ENCODE measurements around the gene SMIM3.

SMIM3 gene

DNA sequence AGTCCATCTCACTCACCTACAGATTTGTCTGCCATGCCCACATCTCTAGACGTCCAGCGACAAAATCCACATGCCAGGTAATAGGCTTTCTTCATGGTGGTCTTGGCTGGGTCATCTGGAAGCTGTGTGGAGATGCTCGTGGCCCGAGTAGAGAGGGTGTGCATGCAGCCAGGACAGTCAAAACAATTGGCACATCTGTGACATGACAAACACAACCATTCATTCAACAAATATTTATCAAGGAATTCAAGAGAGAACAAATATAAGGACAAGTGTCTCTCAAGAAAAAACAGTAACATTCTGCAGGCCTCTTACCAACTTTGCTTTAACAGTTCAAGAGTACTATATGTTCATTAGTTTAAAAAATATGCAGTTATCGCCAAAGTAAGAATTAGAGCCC lies 25.1 kb upstream of the SMIM3 start:
- Histone ChIP-seq H3K27me3 (ENCODE audit: control insufficient read depth, insufficient read depth, low read length) (no peaks in the 10 kb centered on the region), H3K9me3 (ENCODE audit: control insufficient read depth, insufficient read depth, low read length) (no peaks in the 10 kb centered on the region), H3K4me3 (ENCODE audit: low read depth, low read length) (no peak overlapping the region), H3K27ac (ENCODE audit: low read depth, low read length) (no peak overlapping the region), H3K36me3 (ENCODE audit: control insufficient read depth, insufficient read depth, low read length) (peaks cover 63% of the 10 kb centered on the region), H3K4me1 (ENCODE audit: control insufficient read depth, insufficient read depth, low read length) (no peaks in the 10 kb centered on the region; the same call in 1 of the 2 replicates), H3K9ac (ENCODE audit: low read depth, low read length) (no peak overlapping the region)

DNA sequence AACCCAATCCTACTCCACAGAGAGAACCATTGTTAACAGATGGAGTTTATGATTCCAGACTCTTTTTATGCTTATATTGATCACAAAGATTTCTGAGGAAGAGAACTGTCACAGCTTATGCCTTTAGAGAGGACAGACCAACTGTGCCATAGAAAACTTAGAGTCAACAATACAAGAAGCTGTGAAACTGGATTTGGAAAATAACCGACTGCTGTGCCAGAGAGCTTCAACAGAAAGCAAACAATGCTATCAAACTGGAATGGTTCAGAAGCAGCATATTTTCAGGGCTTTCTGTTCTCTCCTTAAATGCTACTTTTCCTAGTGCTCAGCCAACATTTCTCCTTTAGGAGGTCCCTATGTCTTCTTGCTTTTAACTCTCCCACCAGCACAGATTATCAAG lies 24.7 kb upstream of the SMIM3 start:
- Histone ChIP-seq H3K9ac (ENCODE audit: low read depth, low read length) (no peak overlapping the region), H3K27me3 (ENCODE audit: control insufficient read depth, insufficient read depth, low read length) (no peaks in the 10 kb centered on the region), H3K4me1 (ENCODE audit: control insufficient read depth, insufficient read depth, low read length) (no peaks in the 10 kb centered on the region; the same call in 1 of the 2 replicates), H3K9me3 (ENCODE audit: control insufficient read depth, insufficient read depth, low read length) (no peaks in the 10 kb centered on the region), H3K36me3 (ENCODE audit: control insufficient read depth, insufficient read depth, low read length) (peaks cover 63% of the 10 kb centered on the region), H3K4me3 (ENCODE audit: low read depth, low read length) (no peak overlapping the region), H3K27ac (ENCODE audit: low read depth, low read length) (no peak overlapping the region)

DNA sequence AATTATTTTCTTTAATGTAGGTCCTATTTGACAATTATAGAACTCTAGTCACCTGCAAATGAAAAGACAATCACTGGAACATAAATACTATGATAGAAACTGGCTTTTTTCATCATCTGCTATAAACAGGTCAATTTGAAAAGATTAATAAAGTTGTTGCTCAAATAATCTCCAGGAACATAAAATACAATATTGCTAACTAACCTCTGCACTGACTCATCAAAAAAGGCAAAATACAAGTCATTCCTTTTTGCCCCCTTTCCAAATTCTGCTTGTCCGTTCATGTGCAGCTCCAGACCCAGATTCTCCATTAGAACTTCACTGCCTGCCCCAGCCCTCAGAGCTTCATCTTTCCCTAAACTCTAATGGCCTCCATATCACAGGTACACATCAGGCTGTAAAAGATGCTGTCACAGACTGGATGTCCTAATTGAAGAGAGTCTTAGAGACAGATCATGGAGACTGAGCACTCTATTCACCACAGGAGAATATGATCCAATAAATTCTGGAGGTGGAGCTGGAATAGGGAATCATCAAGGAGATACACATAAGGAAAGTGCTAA lies 21.4 kb upstream of the SMIM3 start:
- no peak overlapping the region for H3K27ac ChIP-seq (ENCODE audit: low read depth, low read length)
- peak overlapping the region; percentile 91 for H3K4me3 ChIP-seq (ENCODE audit: low read depth, low read length)
- H3K27me3 ChIP-seq (ENCODE audit: control insufficient read depth, insufficient read depth, low read length): no peaks in the 10 kb centered on the region
- H3K36me3 ChIP-seq (ENCODE audit: control insufficient read depth, insufficient read depth, low read length): peaks cover 35% of the 10 kb centered on the region
- H3K4me1 ChIP-seq (ENCODE audit: control insufficient read depth, insufficient read depth, low read length): no peaks in the 10 kb centered on the region; the same call in 1 of the 2 replicates
- H3K9ac ChIP-seq (ENCODE audit: low read depth, low read length): no peak overlapping the region
- peaks cover 4% of the 10 kb centered on the region; the same call in 1 of the 2 replicates for H3K9me3 ChIP-seq (ENCODE audit: control insufficient read depth, insufficient read depth, low read length)

DNA sequence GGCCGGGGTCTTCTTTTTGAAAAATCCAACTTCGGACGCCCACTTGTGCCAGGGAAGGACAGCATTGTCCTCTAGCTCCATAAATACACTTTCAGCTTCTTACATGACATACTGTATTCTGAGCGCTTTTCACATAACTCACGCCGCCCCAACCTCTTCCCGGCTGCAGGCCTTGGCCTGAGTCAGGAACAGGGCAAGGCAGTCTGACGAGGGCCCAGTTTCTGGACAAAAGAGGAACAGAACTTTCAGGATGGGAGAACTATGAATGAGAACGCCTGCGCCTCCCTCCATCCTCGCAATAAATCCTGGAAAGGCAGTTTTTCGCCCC lies 20.4 kb upstream of the SMIM3 start:
- peak overlapping the region; percentile 99 for H3K27ac ChIP-seq (ENCODE audit: low read depth, low read length)
- H3K36me3 ChIP-seq (ENCODE audit: control insufficient read depth, insufficient read depth, low read length): peaks cover 27% of the 10 kb centered on the region
- peak overlapping the region; percentile 91 for H3K4me3 ChIP-seq (ENCODE audit: low read depth, low read length)
- no peaks in the 10 kb centered on the region; the same call in 1 of the 2 replicates for H3K4me1 ChIP-seq (ENCODE audit: control insufficient read depth, insufficient read depth, low read length)
- H3K9me3 ChIP-seq (ENCODE audit: control insufficient read depth, insufficient read depth, low read length): peaks cover 4% of the 10 kb centered on the region; the same call in 1 of the 2 replicates
- peak overlapping the region; percentile 37; the same call in 1 of the 2 replicates for H3K9ac ChIP-seq (ENCODE audit: low read depth, low read length)
- no peaks in the 10 kb centered on the region for H3K27me3 ChIP-seq (ENCODE audit: control insufficient read depth, insufficient read depth, low read length)

DNA sequence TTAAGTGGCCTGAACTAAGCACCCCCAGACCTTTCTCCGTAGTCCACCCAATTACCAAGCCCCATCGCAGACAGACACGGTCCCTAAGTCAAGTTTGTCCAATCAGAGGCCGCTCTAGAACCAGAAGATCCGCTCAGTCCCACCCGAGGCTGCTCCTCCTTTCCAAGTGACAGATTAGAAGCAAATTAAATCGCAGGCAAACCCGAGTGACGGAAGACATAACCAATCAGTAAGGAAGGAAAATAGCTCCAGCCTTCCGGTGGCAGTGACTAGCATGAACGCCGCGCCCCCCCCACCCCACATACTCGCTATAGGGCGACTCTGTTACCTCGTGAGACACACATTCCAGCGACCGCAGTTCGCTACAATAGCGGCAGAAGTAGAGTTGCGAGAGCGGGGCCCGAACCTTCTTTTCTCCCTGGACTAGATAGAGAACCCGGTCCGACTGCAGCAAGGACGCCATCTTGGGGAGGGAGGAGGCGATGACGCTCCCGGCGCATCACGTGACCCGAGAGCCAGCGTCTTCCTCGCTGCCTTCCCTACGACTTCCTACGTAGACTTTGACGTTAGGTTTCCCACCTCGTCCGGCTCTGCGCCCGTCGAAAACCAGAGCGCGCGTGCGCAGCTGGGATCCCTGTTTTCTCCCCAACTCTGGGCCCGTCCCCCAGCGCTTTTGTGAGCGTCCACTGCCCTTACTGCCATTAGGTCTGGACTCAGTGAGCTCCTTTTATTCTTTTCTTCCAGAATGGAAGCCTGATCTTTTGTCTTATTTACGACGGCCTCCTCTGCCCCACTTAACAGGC lies 19.8 kb upstream of the SMIM3 start, which contains the start of gene DCTN4:
Gene DCTN4, minus strand, starts transcription at position 487 of the 803 bp plus-strand sequence. Its CDS starts 24 bp downstream, at position 463.
- peak within 1 kb of the TSS; percentile 89 for H3K9ac ChIP-seq (ENCODE audit: low read depth, low read length)
- H3K4me1 ChIP-seq (ENCODE audit: control insufficient read depth, insufficient read depth, low read length): no peaks in the 10 kb centered on the region; the same call in 1 of the 2 replicates
- H3K27ac ChIP-seq (ENCODE audit: low read depth, low read length): peak within 1 kb of the TSS; percentile 99
- H3K9me3 ChIP-seq (ENCODE audit: control insufficient read depth, insufficient read depth, low read length): peaks cover 4% of the 10 kb centered on the region; the same call in 1 of the 2 replicates
- H3K36me3 ChIP-seq (ENCODE audit: control insufficient read depth, insufficient read depth, low read length): peaks cover 22% of the 10 kb centered on the region
- H3K4me3 ChIP-seq (ENCODE audit: low read depth, low read length): peak within 1 kb of the TSS; percentile 91
- H3K27me3 ChIP-seq (ENCODE audit: control insufficient read depth, insufficient read depth, low read length): no peaks in the 10 kb centered on the region

DNA sequence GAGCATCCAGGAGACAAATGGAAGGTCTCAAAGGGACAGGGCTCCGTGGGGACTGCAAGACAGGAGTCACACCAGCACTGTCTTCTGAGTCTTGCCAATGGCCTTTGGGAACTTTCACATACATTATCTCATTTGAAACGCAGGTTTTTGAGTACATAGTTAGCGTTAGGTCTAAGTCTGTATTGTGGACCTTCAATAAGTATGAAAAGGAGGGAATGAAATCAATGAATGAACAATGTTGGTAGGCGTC lies 19.3 kb upstream of the SMIM3 start:
- peaks cover 16% of the 10 kb centered on the region for H3K36me3 ChIP-seq (ENCODE audit: control insufficient read depth, insufficient read depth, low read length)
- H3K9ac ChIP-seq (ENCODE audit: low read depth, low read length): no peak overlapping the region
- H3K4me1 ChIP-seq (ENCODE audit: control insufficient read depth, insufficient read depth, low read length): no peaks in the 10 kb centered on the region; the same call in 1 of the 2 replicates
- peak overlapping the region; percentile 91 for H3K4me3 ChIP-seq (ENCODE audit: low read depth, low read length)
- peak overlapping the region; percentile 99 for H3K27ac ChIP-seq (ENCODE audit: low read depth, low read length)
- H3K27me3 ChIP-seq (ENCODE audit: control insufficient read depth, insufficient read depth, low read length): no peaks in the 10 kb centered on the region
- H3K9me3 ChIP-seq (ENCODE audit: control insufficient read depth, insufficient read depth, low read length): peaks cover 4% of the 10 kb centered on the region; the same call in 1 of the 2 replicates

DNA sequence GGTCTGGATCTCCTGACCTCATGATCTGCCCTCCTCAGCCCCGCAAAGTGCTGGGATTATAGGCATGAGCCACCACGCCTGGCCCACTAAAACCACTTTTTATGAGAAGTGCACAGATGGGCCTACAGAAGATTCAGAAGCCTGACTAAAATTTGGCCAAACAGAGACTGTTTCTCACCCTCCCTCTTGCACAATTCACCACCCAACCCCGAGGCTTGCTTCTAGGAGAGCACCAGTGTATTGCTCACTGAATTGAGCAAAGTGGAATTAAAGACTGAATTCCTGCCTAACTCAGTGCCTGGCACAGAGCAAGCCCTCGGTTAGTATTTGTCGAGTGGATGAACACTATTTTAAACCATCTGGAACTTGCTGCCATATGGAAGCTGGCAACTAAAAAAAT lies 16.3 kb upstream of the SMIM3 start:
- Histone ChIP-seq H3K4me3 (ENCODE audit: low read depth, low read length) (no peak overlapping the region), H3K27me3 (ENCODE audit: control insufficient read depth, insufficient read depth, low read length) (no peaks in the 10 kb centered on the region), H3K9me3 (ENCODE audit: control insufficient read depth, insufficient read depth, low read length) (peaks cover 4% of the 10 kb centered on the region; the same call in 1 of the 2 replicates), H3K9ac (ENCODE audit: low read depth, low read length) (no peak overlapping the region), H3K27ac (ENCODE audit: low read depth, low read length) (no peak overlapping the region), H3K36me3 (ENCODE audit: control insufficient read depth, insufficient read depth, low read length) (no peaks in the 10 kb centered on the region), H3K4me1 (ENCODE audit: control insufficient read depth, insufficient read depth, low read length) (no peaks in the 10 kb centered on the region; the same call in 1 of the 2 replicates)

DNA sequence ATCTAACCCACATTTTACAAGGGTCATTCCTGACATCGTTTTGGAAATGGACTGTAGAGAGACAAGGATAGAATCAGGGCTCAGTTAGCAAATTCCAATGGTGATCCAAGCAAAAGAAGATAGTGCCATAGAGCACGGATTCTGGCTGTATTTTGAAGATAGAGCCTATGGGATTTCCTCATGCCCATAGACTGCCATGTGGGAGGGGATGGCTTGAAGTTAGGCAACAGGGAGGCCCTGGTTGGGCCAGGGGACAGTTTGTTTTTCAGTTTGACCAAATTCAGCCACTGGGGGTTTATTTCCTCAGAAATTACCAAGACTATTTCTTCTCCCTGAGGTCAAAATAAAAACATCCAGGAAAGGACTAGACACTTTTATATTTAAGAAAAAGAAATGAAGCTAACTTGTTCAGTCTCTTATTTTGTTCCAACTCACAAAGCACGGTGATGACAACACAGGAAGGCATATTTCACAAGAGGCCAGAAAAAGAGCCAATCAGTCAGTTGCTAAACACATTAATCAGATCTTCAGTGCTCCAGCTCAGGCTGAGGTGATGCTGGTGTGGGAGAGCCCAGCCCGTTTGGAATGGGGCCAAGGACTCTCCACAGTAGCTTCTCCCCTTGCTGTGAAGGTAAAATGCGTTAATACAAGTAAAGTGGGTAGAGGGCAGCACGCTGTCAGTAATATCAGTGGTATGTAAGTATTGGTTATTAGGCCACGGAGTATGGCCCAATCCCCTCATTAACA lies 15.4 kb upstream of the SMIM3 start:
- Histone ChIP-seq H3K36me3 (ENCODE audit: control insufficient read depth, insufficient read depth, low read length) (no peaks in the 10 kb centered on the region), H3K9me3 (ENCODE audit: control insufficient read depth, insufficient read depth, low read length) (peaks cover 4% of the 10 kb centered on the region; the same call in 1 of the 2 replicates), H3K9ac (ENCODE audit: low read depth, low read length) (no peak overlapping the region), H3K4me1 (ENCODE audit: control insufficient read depth, insufficient read depth, low read length) (no peaks in the 10 kb centered on the region), H3K27ac (ENCODE audit: low read depth, low read length) (no peak overlapping the region), H3K27me3 (ENCODE audit: control insufficient read depth, insufficient read depth, low read length) (no peaks in the 10 kb centered on the region), H3K4me3 (ENCODE audit: low read depth, low read length) (no peak overlapping the region)

DNA sequence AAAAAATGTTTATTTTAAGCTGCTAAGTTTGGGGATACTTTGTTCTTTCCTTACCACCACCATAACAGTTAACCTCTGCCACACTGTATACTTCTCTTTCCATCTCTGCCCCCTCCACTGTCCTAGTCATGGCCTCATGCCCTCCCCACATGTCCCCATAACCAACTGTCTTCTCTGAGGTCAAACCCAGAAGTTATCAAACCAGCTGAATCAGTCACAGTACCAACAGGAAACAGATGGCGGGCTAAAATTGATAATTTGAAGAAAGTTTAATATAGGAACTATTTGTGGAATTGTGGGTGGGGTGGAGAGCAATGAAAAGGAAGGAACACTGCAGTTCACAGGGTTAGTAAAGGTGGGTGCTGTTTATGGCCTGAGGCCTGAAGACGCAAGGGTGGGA lies 14.0 kb upstream of the SMIM3 start:
- H3K9ac ChIP-seq (ENCODE audit: low read depth, low read length): no peak overlapping the region

DNA sequence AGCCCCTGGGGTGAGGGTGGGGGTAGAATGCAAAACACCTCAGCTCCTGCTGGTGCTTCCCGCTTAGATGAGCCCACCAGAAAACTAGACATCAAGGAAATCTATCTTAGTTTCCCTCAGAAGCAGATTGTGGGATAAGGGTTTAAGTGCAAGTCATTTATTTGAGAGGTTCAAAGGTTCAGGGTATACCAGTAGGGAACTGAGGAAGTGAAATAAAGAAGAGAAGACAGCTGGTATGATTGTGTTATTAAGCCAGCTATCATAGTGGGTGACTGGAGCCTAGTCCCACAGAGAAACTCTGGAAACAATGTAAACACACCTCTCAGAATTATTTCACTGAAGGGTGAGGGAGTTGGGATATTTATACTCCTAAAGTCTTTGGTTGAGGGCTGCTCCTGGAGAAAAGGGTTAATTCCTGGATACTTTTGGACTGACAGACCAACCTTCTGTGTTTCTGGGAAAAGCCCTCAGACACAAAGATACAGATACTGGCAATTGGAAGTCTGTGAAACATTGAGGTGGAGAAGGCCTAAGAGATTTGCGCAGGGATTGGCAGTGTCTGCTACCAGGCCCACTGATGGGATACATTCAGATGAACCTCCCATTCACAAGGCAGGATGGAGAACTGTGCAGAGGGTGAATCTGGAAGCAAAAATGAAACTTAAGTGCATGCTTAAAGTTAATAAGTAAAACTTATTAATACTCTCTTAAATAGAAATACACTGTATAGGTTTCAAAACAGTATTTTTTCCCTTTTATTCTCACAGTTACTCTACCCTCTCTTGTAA lies 13.4 kb upstream of the SMIM3 start:
- no peak overlapping the region for H3K27ac ChIP-seq (ENCODE audit: low read depth, low read length)
- no peak overlapping the region for H3K9ac ChIP-seq (ENCODE audit: low read depth, low read length)
- H3K4me1 ChIP-seq (ENCODE audit: control insufficient read depth, insufficient read depth, low read length): no peaks in the 10 kb centered on the region
- no peaks in the 10 kb centered on the region for H3K9me3 ChIP-seq (ENCODE audit: control insufficient read depth, insufficient read depth, low read length)
- no peak overlapping the region for H3K4me3 ChIP-seq (ENCODE audit: low read depth, low read length)
- H3K36me3 ChIP-seq (ENCODE audit: control insufficient read depth, insufficient read depth, low read length): no peaks in the 10 kb centered on the region
- H3K27me3 ChIP-seq (ENCODE audit: control insufficient read depth, insufficient read depth, low read length): no peaks in the 10 kb centered on the region

More for the DNA sequence above, 14.0 kb upstream of the SMIM3 start:
- Histone ChIP-seq H3K9me3 (ENCODE audit: control insufficient read depth, insufficient read depth, low read length) (peaks cover 4% of the 10 kb centered on the region; the same call in 1 of the 2 replicates), H3K36me3 (ENCODE audit: control insufficient read depth, insufficient read depth, low read length) (no peaks in the 10 kb centered on the region), H3K4me3 (ENCODE audit: low read depth, low read length) (no peak overlapping the region), H3K4me1 (ENCODE audit: control insufficient read depth, insufficient read depth, low read length) (no peaks in the 10 kb centered on the region), H3K27me3 (ENCODE audit: control insufficient read depth, insufficient read depth, low read length) (no peaks in the 10 kb centered on the region), H3K27ac (ENCODE audit: low read depth, low read length) (no peak overlapping the region)

Data from HUES48 (cell line).